Right atrium auricular region (tissue), 2 donors: Measurements from ENCODE around the gene MTHFD2L. TPM values are rescaled to one million over a fixed set of nuclear protein-coding genes. Genes with fewer than 3 reads are reported as not detected.

ENCODE experiments used
- DNase-seq: peaks from one replicate; pipeline ENCODE4 v3.0.0-alpha.2; 2019; ENCODE audit warnings: low spot score
- H3K27ac ChIP-seq, 2 donors: fragments of 200-600 bp; sonication (generic); 1 replicate in 1 of 2; 2 replicates in 1 of 2; pipeline ENCODE4 v1.5.1; 2016 to 2019
- H3K27me3 ChIP-seq, 2 donors: fragments of 200-600 bp; sonication (generic); one replicate each; pipeline versions ENCODE4 v1.5.1 to v1.6.0; 2017 to 2019
- H3K36me3 ChIP-seq: fragments of 200-600 bp; sonication (generic); one replicate; pipeline ENCODE4 v1.5.1; 2016
- H3K4me1 ChIP-seq, 2 donors: fragments of 200-600 bp; sonication (generic); one replicate each; pipeline versions ENCODE4 v1.5.1 to v1.6.0; 2017 to 2019
- H3K4me3 ChIP-seq, 2 donors: fragments of 200-600 bp; sonication (generic); 1 replicate in 1 of 2; 2 replicates in 1 of 2; pipeline ENCODE4 v1.5.1; 2017 to 2019; ENCODE audit warnings: mild to moderate bottlenecking in 1 of 2, moderate library complexity in 1 of 2
- H3K9me3 ChIP-seq, 2 donors: fragments of 200-600 bp; sonication (generic); one replicate each; pipeline ENCODE4 v1.5.1; 2019
- total RNA-seq, 2 donors: library from RNA; depleted of rRNA; stranded (reverse); fragments of >200 nt; gene quantifications; one replicate each; pipeline ENCODE4 v1.1.0, GENCODE V29; 2016
- TF ChIP-seq, protein P1 (sequence below), 2 donors: fragments of 200-600 bp; sonication (generic); IDR thresholded peaks; one replicate each; pipeline ENCODE4 v1.5.1; 2019; ENCODE audit warnings: antibody characterized with exemption in 2 of 2

The MTHFD2L gene
- total RNA-seq, 2 donors from 2014 or later = 8.3 to 11.5 TPM

DNA sequence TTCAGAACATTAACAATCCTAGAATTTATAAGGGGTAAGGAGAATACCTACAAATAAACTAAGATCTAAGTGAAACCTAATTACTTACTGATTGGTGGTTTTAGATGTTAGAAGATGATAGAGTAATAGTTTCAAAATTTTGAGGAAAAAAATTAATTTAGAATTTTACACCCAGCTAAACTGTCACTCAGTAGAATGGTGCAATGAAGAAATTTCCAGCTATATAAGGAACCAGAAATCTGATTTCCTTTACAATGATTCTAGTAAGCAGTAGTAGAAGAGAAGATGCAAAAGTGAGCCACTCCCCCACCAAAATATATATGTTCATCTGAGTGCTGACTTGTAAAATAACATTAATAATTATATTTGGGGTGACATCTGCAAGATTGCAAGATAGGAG, 95.0 kb downstream of the MTHFD2L start:
- no peaks in the 10 kb centered on the region for H3K4me1 ChIP-seq
- no peak overlapping the region for H3K27ac ChIP-seq
- no peaks in the 10 kb centered on the region for H3K27me3 ChIP-seq
- no peak overlapping the region for H3K4me3 ChIP-seq
- no peaks in the 10 kb centered on the region for H3K36me3 ChIP-seq
- TF ChIP-seq, protein P1, sequence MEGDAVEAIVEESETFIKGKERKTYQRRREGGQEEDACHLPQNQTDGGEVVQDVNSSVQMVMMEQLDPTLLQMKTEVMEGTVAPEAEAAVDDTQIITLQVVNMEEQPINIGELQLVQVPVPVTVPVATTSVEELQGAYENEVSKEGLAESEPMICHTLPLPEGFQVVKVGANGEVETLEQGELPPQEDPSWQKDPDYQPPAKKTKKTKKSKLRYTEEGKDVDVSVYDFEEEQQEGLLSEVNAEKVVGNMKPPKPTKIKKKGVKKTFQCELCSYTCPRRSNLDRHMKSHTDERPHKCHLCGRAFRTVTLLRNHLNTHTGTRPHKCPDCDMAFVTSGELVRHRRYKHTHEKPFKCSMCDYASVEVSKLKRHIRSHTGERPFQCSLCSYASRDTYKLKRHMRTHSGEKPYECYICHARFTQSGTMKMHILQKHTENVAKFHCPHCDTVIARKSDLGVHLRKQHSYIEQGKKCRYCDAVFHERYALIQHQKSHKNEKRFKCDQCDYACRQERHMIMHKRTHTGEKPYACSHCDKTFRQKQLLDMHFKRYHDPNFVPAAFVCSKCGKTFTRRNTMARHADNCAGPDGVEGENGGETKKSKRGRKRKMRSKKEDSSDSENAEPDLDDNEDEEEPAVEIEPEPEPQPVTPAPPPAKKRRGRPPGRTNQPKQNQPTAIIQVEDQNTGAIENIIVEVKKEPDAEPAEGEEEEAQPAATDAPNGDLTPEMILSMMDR (IDR thresholded peaks at IDR 0.05) = no peak
- DNase-seq = no peak
- peaks cover 0 to 33% of the 10 kb centered on the region in 2 donors for H3K9me3 ChIP-seq

DNA sequence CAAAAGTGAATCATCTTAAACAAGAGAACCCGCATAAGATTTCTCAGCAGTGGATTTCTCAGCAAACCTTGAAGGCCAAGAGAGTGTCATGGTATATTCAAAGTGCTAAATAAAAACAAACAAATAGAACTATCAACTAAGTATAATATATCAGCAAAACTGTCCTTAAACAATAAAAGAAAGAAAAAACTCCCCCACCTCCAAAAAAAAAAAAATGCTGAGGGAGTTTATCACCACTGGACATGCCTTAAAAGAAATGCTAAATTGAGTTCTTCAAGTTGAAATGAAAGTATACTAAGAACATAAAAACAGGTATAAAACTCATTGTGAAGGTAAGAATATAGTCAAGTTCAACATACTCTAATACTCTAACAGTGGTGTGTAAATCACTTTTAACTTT, 96.5 kb downstream of the MTHFD2L start:
- H3K36me3 ChIP-seq = no peaks in the 10 kb centered on the region
- H3K27me3 ChIP-seq = no peaks in the 10 kb centered on the region
- no peak overlapping the region for H3K27ac ChIP-seq
- TF ChIP-seq, protein P1 (IDR thresholded peaks at IDR 0.05) = no peak
- no peaks in the 10 kb centered on the region for H3K4me1 ChIP-seq
- peaks cover 0 to 33% of the 10 kb centered on the region in 2 donors for H3K9me3 ChIP-seq
- H3K4me3 ChIP-seq = no peak overlapping the region
- DNase-seq = no peak

DNA sequence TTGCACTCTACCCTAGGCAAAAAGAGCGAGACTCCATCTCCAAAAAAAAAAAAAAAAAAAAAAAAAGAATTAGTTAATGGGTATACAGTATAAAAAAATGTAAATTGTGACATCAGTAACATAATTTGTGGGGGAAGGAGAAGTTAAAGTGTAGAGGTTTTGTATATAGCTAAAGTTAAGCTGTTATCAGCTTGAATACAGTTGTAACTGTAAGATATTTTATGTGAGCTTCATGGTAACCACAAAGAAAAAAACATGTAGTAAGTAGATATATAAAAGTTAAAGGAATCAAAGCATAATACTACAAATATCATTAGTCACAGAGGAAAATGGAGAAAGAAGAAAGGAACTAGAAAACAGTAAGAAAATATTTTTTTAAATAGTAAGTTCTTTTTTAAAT, 97.2 kb downstream of the MTHFD2L start:
- no peaks in the 10 kb centered on the region for H3K36me3 ChIP-seq
- no peaks in the 10 kb centered on the region for H3K27me3 ChIP-seq
- TF ChIP-seq, protein P1 (IDR thresholded peaks at IDR 0.05) = no peak
- H3K9me3 ChIP-seq = peaks cover 0 to 33% of the 10 kb centered on the region in 2 donors
- H3K4me3 ChIP-seq = no peak overlapping the region
- H3K27ac ChIP-seq = no peak overlapping the region
- no peaks in the 10 kb centered on the region for H3K4me1 ChIP-seq
- DNase-seq = no peak

GRCh38 chr4:74258963-74259362, 101.0 kb downstream of the MTHFD2L start:
- Histone ChIP-seq H3K9me3 (peaks cover 0 to 4% of the 10 kb centered on the region in 2 donors), H3K4me1 (no peaks in the 10 kb centered on the region), H3K27me3 (no peaks in the 10 kb centered on the region), H3K4me3 (no peak overlapping the region), H3K36me3 (no peaks in the 10 kb centered on the region), H3K27ac (no peak overlapping the region)
- TF ChIP-seq, protein P1 (IDR thresholded peaks at IDR 0.05) = no peak
- DNase-seq = no peak

DNA sequence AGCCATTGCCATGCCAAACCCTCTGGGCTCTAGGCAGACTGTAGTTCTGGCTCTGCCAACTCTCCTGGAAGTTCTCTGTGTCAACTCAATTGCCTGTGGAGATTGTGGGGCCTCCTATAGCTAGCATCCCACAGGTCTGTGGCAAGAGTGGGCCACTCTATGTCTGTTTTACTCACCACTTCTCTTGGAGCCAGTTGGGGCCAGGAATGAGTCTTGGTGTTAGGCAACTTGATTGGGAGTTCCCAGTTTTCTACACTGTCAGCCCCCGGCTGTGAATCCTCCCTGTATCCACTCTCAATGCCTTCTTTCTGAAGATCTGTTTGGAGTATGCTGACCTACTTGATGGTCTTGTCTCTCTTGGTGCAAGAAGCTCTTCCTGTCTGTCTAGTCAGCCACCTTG, 102.1 kb downstream of the MTHFD2L start:
- no peaks in the 10 kb centered on the region for H3K36me3 ChIP-seq
- TF ChIP-seq, protein P1 (IDR thresholded peaks at IDR 0.05) = no peak
- H3K27ac ChIP-seq = no peak overlapping the region
- H3K4me1 ChIP-seq = no peaks in the 10 kb centered on the region
- DNase-seq = no peak
- H3K27me3 ChIP-seq = no peaks in the 10 kb centered on the region
- no peaks in the 10 kb centered on the region for H3K9me3 ChIP-seq
- no peak overlapping the region for H3K4me3 ChIP-seq

GRCh38 chr4:74262522-74262921, 104.6 kb downstream of the MTHFD2L start:
- TF ChIP-seq, protein P1 (IDR thresholded peaks at IDR 0.05) = no peak

More at GRCh38 chr4:74262522-74262921, 104.6 kb downstream of the MTHFD2L start:
- no peaks in the 10 kb centered on the region for H3K36me3 ChIP-seq
- no peaks in the 10 kb centered on the region for H3K27me3 ChIP-seq
- no peak overlapping the region for H3K27ac ChIP-seq
- no peak for DNase-seq
- H3K9me3 ChIP-seq = no peaks in the 10 kb centered on the region
- H3K4me1 ChIP-seq = no peaks in the 10 kb centered on the region
- H3K4me3 ChIP-seq = no peak overlapping the region
